Suprapubic skin (tissue), 4 donors: Measurements from ENCODE around the gene ARL4D.

ENCODE experiments used
- CTCF ChIP-seq, 2 donors: fragments of 200-600 bp in 1 of 2; fragments of 450-650 bp in 1 of 2; sonication (generic) in 1 of 2; IDR thresholded peaks; one replicate each; pipeline ENCODE4 v1.5.1; 2016 to 2019; ENCODE audit warnings: antibody characterized with exemption in 2 of 2, mild to moderate bottlenecking in 1 of 2, moderate library complexity in 1 of 2
- EP300 ChIP-seq: sonication (generic); formaldehyde crosslinking; IDR thresholded peaks from one replicate; pipeline ENCODE4 v1.6.1; 2017; ENCODE audit warnings: antibody characterized with exemption
- POLR2A ChIP-seq, 2 donors: fragments of 450-650 bp; IDR thresholded peaks; one replicate each; pipeline ENCODE4 v1.6.1; 2017; ENCODE audit warnings: antibody characterized with exemption in 2 of 2, mild to moderate bottlenecking in 2 of 2, moderate library complexity in 2 of 2
- POLR2AphosphoS5 ChIP-seq, 3 donors: sonication (generic); formaldehyde crosslinking; IDR thresholded peaks; one replicate each; pipeline ENCODE4 v1.6.1; 2017; ENCODE audit warnings: antibody characterized with exemption in 3 of 3

GRCh38 chr17:43351691-43352090 lies 47.1 kb upstream of the ARL4D start:
- TF ChIP-seq CTCF (IDR thresholded peaks at IDR 0.05) (no peak), POLR2A (IDR thresholded peaks at IDR 0.05) (no peak), POLR2AphosphoS5 (IDR thresholded peaks at IDR 0.05) (no peak), EP300 (no peak)
